ENCODE results near the gene KLHL25.

GRCh38 chr15:85782064-85782463, 12.7 kb downstream of the KLHL25 start:
- TF ChIP-seq EZH2 (IDR thresholded peaks at IDR 0.05; ENCODE audit: insufficient read depth, poor library complexity, severe bottlenecking) (no peak), EZH2phosphoT487 (IDR thresholded peaks at IDR 0.05; ENCODE audit: insufficient read depth, low read depth) (no peak)
